K562 (cell line): ENCODE data around the gene ADRA2A. TPM values are rescaled to one million over a fixed set of nuclear protein-coding genes. Genes with fewer than 3 reads are reported as not detected.

ENCODE experiments used
- ATAC-seq: fragments of 200-7000 bp; cut with Tn5 transposase; 3 replicates; pipeline ENCODE4 v1.9.1; 2020; ENCODE audit warnings: moderate library complexity
- BruUV-seq: library from RNA; stranded (reverse); fragments of 400-500 nt; replicated peaks from 2 replicates; lab custom pipeline; 2021; lab: Mats Ljungman, UMichigan
- CTCF ChIA-PET: fragments of 300-600 bp; formaldehyde crosslinking; extraction: SDS; loops from one replicate; lab custom pipeline; 2021; ENCODE audit warnings: low intra/inter-chr PET ratio; lab: Yijun Ruan, JAX
- POLR2A ChIA-PET: fragments of 300-600, 350-650 bp; sonication (Branson Sonifier 250); formaldehyde crosslinking; extraction: SDS; loops from one replicate; lab custom pipeline; 2021; ENCODE audit warnings: antibody characterized with exemption, inconsistent platforms; lab: Yijun Ruan, JAX
- DNase-seq, 4 experiments: peaks; one replicate each; pipeline versions ENCODE4 v3.0.0 to v3.0.0-alpha.2; 2011 to 2018; ENCODE audit warnings: low spot score in 3 of 4, mixed read lengths in 3 of 4; ENCODE audit errors: extremely low read depth in 1 of 4
- FAIRE-seq: peaks from 2 replicates; lab custom pipeline; 2011; peaks lifted over from hg19 to GRCh38; lab: Jason Lieb, UNC
- H2AFZ ChIP-seq: 2 replicates; pipeline ENCODE4 v1.6.0; 2011; ENCODE audit warnings: low read depth, low read length, control low read depth, inconsistent platforms
- H3K27ac ChIP-seq: fragments of 200-600 bp; 3 replicates; pipeline ENCODE4 v1.8.0; 2011; ENCODE audit warnings: low read depth, mild to moderate bottlenecking, control low read depth, inconsistent platforms, low read length, moderate library complexity, mixed read lengths; ENCODE audit errors: extremely low read depth
- H3K27me3 ChIP-seq, 2 experiments: fragments of 300-600 bp in 1 of 2; 2 replicates in 1 of 2; 3 replicates in 1 of 2; pipeline versions ENCODE4 v1.6.0 to v1.8.0; 2011; ENCODE audit warnings: inconsistent platforms in 2 of 2, low read length in 2 of 2, mild to moderate bottlenecking in 1 of 2, mixed read lengths in 1 of 2, moderate library complexity in 1 of 2; ENCODE audit not compliant: control insufficient read depth in 2 of 2, insufficient read depth in 2 of 2
- H3K36me3 ChIP-seq: fragments of 300-600 bp; 3 replicates; pipeline ENCODE4 v1.8.0; 2011; ENCODE audit warnings: mild to moderate bottlenecking, low read length, inconsistent platforms; ENCODE audit not compliant: control insufficient read depth, insufficient read depth
- H3K4me1 ChIP-seq, 2 experiments: fragments of 200-600 bp in 1 of 2; replicated peaks in 1 of 2; 2 replicates in 1 of 2; 3 replicates in 1 of 2; pipeline versions ENCODE4 v1.5.1 to v1.8.0; 2011; ENCODE audit warnings: inconsistent platforms in 2 of 2, low read length in 2 of 2, mild to moderate bottlenecking in 1 of 2, mixed read lengths in 1 of 2, moderate library complexity in 1 of 2; ENCODE audit not compliant: control insufficient read depth in 2 of 2, insufficient read depth in 2 of 2
- H3K4me2 ChIP-seq: 2 replicates; pipeline ENCODE4 v1.6.1; 2011; ENCODE audit warnings: low read length, control low read depth, inconsistent platforms, mixed read lengths; ENCODE audit not compliant: insufficient read depth
- H3K4me3 ChIP-seq: fragments of 200-600 bp; sonication (generic), shearing (Covaris generic); 2 replicates; pipeline ENCODE4 v1.5.1; 2016; ENCODE audit warnings: control low read depth, inconsistent platforms
- H3K79me2 ChIP-seq: fragments of 200-600 bp; 3 replicates; pipeline ENCODE4 v1.8.0; 2011; ENCODE audit warnings: low read length, inconsistent platforms; ENCODE audit not compliant: control insufficient read depth, insufficient read depth
- H3K9ac ChIP-seq, 2 experiments: 2 replicates each; pipeline versions ENCODE4 v1.6.0 to v1.6.1; 2011; ENCODE audit warnings: low read depth in 2 of 2, low read length in 2 of 2, control low read depth in 1 of 2, inconsistent platforms in 1 of 2, mild to moderate bottlenecking in 1 of 2, mixed read lengths in 1 of 2; ENCODE audit not compliant: insufficient read depth in 1 of 2
- H3K9me1 ChIP-seq: one replicate; pipeline ENCODE4 v1.6.0; 2011; ENCODE audit warnings: inconsistent platforms, mild to moderate bottlenecking, low read length, moderate library complexity; ENCODE audit not compliant: control insufficient read depth, insufficient read depth
- H3K9me3 ChIP-seq: replicated peaks from 2 replicates; pipeline ENCODE4 v1.5.1; 2011; ENCODE audit warnings: low read depth, low read length, inconsistent platforms; ENCODE audit not compliant: control insufficient read depth, insufficient read depth
- H4K20me1 ChIP-seq: replicated peaks from 2 replicates; pipeline ENCODE4 v1.6.1; 2011; ENCODE audit warnings: low read length, inconsistent platforms, mixed read lengths; ENCODE audit not compliant: control insufficient read depth, insufficient read depth
- ADNP ChIP-seq: fragments of 200-800 bp; sonication (Bioruptor generic); IDR thresholded peaks from 2 replicates; pipeline ENCODE4 v1.6.1; 2016; ENCODE audit warnings: missing genetic modification characterization, missing compliant biosample characterization
- CBX8 ChIP-seq: fragments of 200-600 bp; sonication (generic); IDR thresholded peaks from 2 replicates; pipeline ENCODE4 v1.6.1; 2012; ENCODE audit warnings: borderline replicate concordance, mixed run types, low read depth, mild to moderate bottlenecking, moderate library complexity, mixed read lengths, low read length, control low read depth, inconsistent platforms; ENCODE audit not compliant: poor library complexity, severe bottlenecking; ENCODE audit errors: extremely low read depth
- HNRNPLL ChIP-seq: fragments of 200-400 bp; formaldehyde crosslinking; IDR thresholded peaks from 2 replicates; pipeline ENCODE4 v1.6.1; 2017; ENCODE audit warnings: low read length, low read depth, mild to moderate bottlenecking; ENCODE audit not compliant: poor library complexity, severe bottlenecking
- NCOR1 ChIP-seq: fragments of 450-650 bp; IDR thresholded peaks from 2 replicates; pipeline ENCODE4 v1.6.1; 2016; ENCODE audit warnings: mild to moderate bottlenecking, moderate library complexity
- PCBP2 ChIP-seq: fragments of 200-400 bp; formaldehyde crosslinking; IDR thresholded peaks from 2 replicates; pipeline ENCODE4 v1.6.1; 2018; ENCODE audit warnings: low read length, low read depth, mild to moderate bottlenecking, moderate library complexity; ENCODE audit not compliant: poor library complexity, severe bottlenecking
- POLR2A ChIP-seq: fragments of 450-650 bp; conservative IDR thresholded peaks from 2 replicates; pipeline ENCODE4 v1.6.1; 2016
- POU5F1 ChIP-seq: fragments of 150-350 bp; IDR thresholded peaks from 2 replicates; pipeline ENCODE4 v1.6.1; 2014; ENCODE audit warnings: borderline replicate concordance, low read length, low read depth, mild to moderate bottlenecking; ENCODE audit not compliant: partially characterized antibody
- RBM25 ChIP-seq: fragments of 200-400 bp; formaldehyde crosslinking; IDR thresholded peaks from 2 replicates; pipeline ENCODE4 v1.6.1; 2018; ENCODE audit warnings: low read length, low read depth, moderate library complexity; ENCODE audit not compliant: severe bottlenecking
- WGBS: fragments of 100-300 bp; shearing (Covaris generic); methylation state at CpG from one replicate; pipeline ENCODE4 v1.1.6; 2016; ENCODE audit warnings: low coverage, mixed read lengths; ENCODE audit not compliant: insufficient coverage; ENCODE audit errors: missing lambda C conversion rate; 5-methylcytosine and 5-hydroxymethylcytosine counted together
- in situ Hi-C: fragments of 300-500 bp; cut with MboI; formaldehyde crosslinking; loops from 4 replicates; pipeline ENCODE4 v1.15.0; 2018; ENCODE audit warnings: inconsistent platforms, mixed read lengths
- intact Hi-C: fragments of 100-400 bp; cut with micrococcal nuclease; formaldehyde crosslinking; loops from 2 replicates; pipeline ENCODE4 v1.14.2; 2022
- polyA plus RNA-seq, 8 experiments: library from polyadenylated mRNA; depleted of rRNA in 4 of 8; stranded (reverse) in 5 of 8; unstranded in 3 of 8; fragments of >200 nt; fragmentation: Nextera tagmentation in 2 of 8; fragmentation: Illumina TruSeq in 1 of 8; extraction: Ambion mirVana in 2 of 8; extraction: Trizol in 1 of 8; gene quantifications; 2 replicates each; pipeline versions ENCODE4 v1.2.1 to v1.2.3, GENCODE V29; 2011 to 2014; ENCODE audit warnings: inconsistent platforms in 1 of 8, missing spikeins in 1 of 8
- total RNA-seq, 7 experiments: library from RNA; depleted of rRNA in 6 of 7; stranded (reverse); fragments of >200 nt in 6 of 7; fragmentation: Illumina TruSeq in 2 of 7; extraction: Trizol in 2 of 7; gene quantifications; 2 replicates each; pipeline versions ENCODE4 v1.2.1 to v1.2.3, GENCODE V29; 2011 to 2021; ENCODE audit warnings: low replicate concordance in 1 of 7
- TF ChIP-seq, protein P1 (sequence below): fragments of 250-450 bp; sonication (Bioruptor Pico); IDR thresholded peaks from 2 replicates; pipeline ENCODE4 v1.5.0; 2021
- TF ChIP-seq, protein P2 (sequence below): fragments of 250-450 bp; sonication (Bioruptor Pico); IDR thresholded peaks from 2 replicates; pipeline ENCODE4 v1.4.0; 2020; ENCODE audit warnings: mild to moderate bottlenecking, moderate library complexity
- TF ChIP-seq, protein P3 (sequence below): sonication (generic); formaldehyde crosslinking; IDR thresholded peaks from 2 replicates; pipeline ENCODE4 v1.4.0; 2020; ENCODE audit warnings: mild to moderate bottlenecking, missing genetic modification reagents
- TF ChIP-seq, protein P4 (sequence below): IDR thresholded peaks from 2 replicates; pipeline ENCODE4 v1.6.1; 2011; ENCODE audit not compliant: insufficient read length; ENCODE audit errors: extremely low read depth

ADRA2A gene
- total and polyA plus RNA-seq, 9 of the 15 experiments (the other 6 are each of a cell fraction or from before 2014, with no cell fraction given), result not detected

DNA sequence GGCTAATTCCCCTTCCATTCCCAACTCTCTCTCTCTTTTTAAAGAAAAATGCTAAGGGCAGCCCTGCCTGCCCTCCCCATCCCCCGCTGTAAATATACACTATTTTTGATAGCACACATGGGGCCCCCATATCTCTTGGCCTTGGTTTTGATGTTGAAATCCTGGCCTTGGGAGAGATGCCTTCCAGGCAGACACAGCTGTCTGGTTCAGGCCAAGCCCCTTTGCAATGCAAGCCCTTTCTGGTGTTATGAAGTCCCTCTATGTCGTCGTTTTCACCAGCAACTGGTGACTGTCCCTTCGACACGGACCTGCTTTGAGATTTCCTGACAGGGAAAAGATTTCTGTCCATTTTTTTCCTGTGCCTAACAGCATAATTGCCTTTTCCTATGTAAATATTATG is 3.0 kb downstream of the ADRA2A start:
- ChIA-PET POLR2A (no interaction called here), CTCF (no interaction called here)
- H3K4me2 ChIP-seq, result no peak overlapping the region
- H4K20me1 ChIP-seq, result no peaks in the 10 kb centered on the region
- peaks cover 0 to 9% of the 10 kb centered on the region in 2 experiments; a peak in 1 of 5 replicates for H3K4me1 ChIP-seq
- no peak overlapping the region for H2AFZ ChIP-seq
- H3K36me3 ChIP-seq, result no peaks in the 10 kb centered on the region
- TF ChIP-seq, protein P1, sequence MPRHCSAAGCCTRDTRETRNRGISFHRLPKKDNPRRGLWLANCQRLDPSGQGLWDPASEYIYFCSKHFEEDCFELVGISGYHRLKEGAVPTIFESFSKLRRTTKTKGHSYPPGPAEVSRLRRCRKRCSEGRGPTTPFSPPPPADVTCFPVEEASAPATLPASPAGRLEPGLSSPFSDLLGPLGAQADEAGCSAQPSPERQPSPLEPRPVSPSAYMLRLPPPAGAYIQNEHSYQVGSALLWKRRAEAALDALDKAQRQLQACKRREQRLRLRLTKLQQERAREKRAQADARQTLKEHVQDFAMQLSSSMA (CRISPR knock-in tag), result no peak
- no peak for TF ChIP-seq POU5F1
- no peak for TF ChIP-seq HNRNPLL
- TF ChIP-seq CBX8, result no peak
- TF ChIP-seq NCOR1, result no peak
- TF ChIP-seq, protein P2, sequence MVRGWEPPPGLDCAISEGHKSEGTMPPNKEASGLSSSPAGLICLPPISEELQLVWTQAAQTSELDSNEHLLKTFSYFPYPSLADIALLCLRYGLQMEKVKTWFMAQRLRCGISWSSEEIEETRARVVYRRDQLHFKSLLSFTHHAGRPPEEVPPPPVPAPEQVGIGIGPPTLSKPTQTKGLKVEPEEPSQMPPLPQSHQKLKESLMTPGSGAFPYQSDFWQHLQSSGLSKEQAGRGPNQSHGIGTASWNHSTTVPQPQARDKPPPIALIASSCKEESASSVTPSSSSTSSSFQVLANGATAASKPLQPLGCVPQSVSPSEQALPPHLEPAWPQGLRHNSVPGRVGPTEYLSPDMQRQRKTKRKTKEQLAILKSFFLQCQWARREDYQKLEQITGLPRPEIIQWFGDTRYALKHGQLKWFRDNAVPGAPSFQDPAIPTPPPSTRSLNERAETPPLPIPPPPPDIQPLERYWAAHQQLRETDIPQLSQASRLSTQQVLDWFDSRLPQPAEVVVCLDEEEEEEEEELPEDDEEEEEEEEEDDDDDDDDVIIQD, result no peak
- TF ChIP-seq PCBP2, result no peak
- TF ChIP-seq POLR2A, result no peak
- TF ChIP-seq, protein P3, sequence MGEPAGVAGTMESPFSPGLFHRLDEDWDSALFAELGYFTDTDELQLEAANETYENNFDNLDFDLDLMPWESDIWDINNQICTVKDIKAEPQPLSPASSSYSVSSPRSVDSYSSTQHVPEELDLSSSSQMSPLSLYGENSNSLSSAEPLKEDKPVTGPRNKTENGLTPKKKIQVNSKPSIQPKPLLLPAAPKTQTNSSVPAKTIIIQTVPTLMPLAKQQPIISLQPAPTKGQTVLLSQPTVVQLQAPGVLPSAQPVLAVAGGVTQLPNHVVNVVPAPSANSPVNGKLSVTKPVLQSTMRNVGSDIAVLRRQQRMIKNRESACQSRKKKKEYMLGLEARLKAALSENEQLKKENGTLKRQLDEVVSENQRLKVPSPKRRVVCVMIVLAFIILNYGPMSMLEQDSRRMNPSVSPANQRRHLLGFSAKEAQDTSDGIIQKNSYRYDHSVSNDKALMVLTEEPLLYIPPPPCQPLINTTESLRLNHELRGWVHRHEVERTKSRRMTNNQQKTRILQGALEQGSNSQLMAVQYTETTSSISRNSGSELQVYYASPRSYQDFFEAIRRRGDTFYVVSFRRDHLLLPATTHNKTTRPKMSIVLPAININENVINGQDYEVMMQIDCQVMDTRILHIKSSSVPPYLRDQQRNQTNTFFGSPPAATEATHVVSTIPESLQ (CRISPR knock-in tag), result no peak
- TF ChIP-seq RBM25, result no peak
- no peak for TF ChIP-seq ADNP (tag)
- TF ChIP-seq, protein P4, sequence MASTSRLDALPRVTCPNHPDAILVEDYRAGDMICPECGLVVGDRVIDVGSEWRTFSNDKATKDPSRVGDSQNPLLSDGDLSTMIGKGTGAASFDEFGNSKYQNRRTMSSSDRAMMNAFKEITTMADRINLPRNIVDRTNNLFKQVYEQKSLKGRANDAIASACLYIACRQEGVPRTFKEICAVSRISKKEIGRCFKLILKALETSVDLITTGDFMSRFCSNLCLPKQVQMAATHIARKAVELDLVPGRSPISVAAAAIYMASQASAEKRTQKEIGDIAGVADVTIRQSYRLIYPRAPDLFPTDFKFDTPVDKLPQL, result no peak
- DNase-seq (no peak), FAIRE-seq (no peak), ATAC-seq (no peak)
- H3K9me1 ChIP-seq, result no peaks in the 10 kb centered on the region
- no peak overlapping the region for H3K27ac ChIP-seq
- H3K79me2 ChIP-seq, result no peaks in the 10 kb centered on the region
- no peak overlapping the region for H3K4me3 ChIP-seq
- no peaks in the 10 kb centered on the region for H3K9me3 ChIP-seq
- intact Hi-C loops (no loop called here), in situ Hi-C loops (no loop called here)
- no TSS peak for BruUV-seq
- 4% methylated on average over 5 of the region's 5 CpGs for WGBS
- H3K27me3 ChIP-seq, result peaks cover 0 to 3% of the 10 kb centered on the region in 2 experiments; a peak in 1 of 5 replicates
- no peak overlapping the region for H3K9ac ChIP-seq
